ENCODE data around the gene LYSMD2.
"Not testable (repeated sequence)": the region's sequence is repeated elsewhere in the genome, so short reads cannot be mapped to it uniquely, and the experiment has no call there.

Gene LYSMD2, protein sequence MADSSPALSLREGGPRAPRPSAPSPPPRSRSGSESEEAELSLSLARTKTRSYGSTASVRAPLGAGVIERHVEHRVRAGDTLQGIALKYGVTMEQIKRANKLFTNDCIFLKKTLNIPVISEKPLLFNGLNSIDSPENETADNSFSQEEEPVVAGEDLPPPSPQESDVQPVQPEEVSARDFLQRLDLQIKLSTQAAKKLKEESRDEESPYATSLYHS

DNA sequence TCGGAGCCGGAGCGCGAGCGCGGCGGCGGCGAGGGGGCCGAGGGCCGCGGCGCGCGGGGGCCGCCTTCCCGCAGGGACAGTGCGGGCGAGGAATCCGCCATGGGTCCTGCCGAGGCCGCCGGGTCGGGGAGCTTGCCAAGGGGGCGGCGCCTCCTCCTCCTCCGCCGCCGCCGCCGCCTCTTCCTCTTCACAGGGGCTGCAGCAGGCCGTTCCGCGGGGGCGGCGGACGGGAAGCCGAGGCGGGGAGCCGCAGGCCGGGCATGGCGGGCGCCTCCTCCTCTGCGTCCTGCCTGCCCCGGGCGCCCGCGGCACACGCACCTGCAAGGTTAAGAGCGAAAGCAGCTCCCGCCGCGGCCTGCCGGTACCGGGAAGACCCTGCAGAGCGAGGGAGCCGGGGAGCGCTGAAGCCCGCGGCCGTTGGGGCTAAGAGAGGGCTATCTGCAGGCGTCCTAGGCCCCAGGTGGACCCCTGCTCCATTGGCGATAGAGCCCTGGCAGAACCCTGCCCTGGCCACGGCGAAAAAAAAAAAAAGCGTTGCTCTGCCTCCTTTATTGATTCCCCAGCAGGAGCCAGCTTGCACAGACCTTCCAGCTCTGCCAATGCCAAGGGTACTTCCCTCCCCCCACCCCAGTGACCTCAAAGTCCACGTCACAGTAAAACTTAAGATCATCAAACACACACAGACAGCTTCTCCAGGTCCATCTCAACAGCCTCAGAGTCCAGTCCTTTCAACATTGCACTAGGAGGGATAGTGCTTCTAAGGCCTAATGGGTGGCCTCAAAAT lies at the start of gene LYSMD2:
TSS of gene LYSMD2 (minus strand) at position 134 of the 784 bp plus-strand sequence. CDS start at position 101, 33 bp downstream.
- no peak for DNase-seq (ENCODE audit: low read depth)

DNA sequence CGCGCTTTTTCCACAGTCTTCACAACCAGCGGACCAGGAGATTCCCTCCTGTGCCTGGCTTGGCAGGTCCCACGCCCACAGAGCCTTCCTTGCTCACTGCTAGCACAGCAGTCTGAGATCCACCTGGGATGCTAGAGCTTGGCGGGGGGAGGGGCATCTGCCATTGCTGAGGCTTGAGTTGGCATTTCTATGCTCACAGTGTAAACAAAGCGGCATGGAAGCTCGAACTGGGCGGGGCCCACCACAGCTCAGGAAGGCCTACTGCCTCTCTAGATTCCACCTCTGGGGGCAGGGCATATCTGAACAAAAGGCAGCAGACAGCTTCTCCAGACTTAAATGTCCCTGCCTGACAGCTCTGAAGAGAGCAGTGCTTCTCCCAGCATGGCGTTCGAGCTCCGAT lies 49.7 kb upstream of the LYSMD2 start:
- DNase-seq (ENCODE audit: low read depth) = not testable (repeated sequence)

DNA sequence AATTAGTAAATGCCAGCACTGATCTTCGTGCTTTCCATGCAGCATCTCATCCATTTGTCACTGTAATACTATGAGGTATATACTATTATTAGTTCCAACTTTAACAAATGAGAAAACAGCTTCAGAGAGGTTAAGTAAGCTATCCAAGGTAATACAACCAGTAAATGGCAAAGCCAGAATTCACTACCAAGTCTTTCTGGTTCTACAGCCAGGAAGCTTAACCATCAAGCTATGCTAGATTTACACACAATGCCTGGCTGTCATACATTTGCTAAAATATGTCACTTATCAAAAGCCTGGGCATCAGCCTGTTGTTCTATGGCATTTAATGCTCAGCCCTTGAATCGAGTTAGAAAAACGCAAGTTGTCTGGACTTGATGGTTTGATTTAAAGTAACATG lies 46.5 kb upstream of the LYSMD2 start:
- no peak for DNase-seq (ENCODE audit: low read depth)

DNA sequence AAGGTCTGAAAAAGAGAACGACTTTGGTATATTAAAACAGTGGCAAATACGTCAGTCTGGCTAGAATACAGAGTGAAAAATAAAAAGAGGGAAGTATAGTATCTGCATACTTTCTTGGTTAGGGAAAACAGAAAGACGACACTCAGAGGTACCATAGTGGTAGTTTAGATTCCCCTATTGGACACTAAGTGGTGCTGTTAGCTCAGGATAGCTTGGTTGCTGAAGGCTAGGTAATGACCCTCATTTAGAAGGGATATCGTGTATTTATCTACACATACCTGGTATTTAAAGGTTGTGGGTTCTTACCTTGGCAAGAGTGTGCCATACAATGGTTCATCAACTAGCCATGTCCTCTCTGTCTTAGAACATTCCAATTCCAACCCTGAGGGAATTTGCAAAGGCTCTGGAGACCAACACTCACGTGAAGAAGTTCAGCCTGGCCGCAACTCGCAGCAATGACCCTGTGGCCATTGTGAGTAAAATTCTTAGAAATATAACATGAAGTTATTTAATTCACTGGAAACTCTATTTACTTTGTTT lies 45.0 kb upstream of the LYSMD2 start:
- no peak for DNase-seq (ENCODE audit: low read depth)

DNA sequence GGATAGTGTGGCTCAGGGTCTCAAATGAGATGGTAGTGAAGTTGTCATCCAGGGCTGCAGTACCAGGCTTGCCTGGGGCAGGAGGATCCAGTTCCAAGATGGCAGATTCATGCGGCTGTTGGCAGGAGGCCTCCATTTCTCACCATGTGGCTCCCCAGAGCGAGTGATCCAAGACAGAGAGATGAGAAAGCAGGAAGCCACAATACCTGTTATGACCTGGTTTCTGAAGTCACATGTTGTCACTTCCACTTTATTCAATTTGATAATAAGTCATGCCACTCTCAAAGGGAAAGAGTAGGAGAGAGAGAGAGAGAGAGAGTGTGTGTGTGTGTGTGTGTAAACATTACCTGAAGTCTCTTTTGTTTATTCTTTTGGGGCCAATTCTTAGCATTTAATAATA lies 44.1 kb upstream of the LYSMD2 start:
- no peak for DNase-seq (ENCODE audit: low read depth)

DNA sequence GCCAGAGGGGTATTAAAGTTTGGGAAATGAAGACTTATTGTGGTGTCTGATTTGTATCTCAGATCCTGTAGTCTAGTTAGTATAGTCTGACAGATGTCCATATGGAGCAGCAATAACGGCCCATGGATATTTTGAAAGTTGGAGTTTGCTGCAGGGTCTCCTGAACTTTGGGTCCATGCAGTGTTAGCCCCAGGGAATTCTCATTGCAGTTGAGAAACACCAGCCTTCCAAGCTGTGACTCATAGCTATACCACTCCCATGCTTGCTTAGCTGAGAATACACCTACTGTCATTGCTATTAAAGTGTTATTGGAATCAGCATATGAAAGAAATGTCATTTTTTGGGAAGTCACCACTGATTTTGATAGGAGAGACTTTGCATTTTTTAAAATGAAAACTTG lies 43.2 kb upstream of the LYSMD2 start:
- no peak for DNase-seq (ENCODE audit: low read depth)

DNA sequence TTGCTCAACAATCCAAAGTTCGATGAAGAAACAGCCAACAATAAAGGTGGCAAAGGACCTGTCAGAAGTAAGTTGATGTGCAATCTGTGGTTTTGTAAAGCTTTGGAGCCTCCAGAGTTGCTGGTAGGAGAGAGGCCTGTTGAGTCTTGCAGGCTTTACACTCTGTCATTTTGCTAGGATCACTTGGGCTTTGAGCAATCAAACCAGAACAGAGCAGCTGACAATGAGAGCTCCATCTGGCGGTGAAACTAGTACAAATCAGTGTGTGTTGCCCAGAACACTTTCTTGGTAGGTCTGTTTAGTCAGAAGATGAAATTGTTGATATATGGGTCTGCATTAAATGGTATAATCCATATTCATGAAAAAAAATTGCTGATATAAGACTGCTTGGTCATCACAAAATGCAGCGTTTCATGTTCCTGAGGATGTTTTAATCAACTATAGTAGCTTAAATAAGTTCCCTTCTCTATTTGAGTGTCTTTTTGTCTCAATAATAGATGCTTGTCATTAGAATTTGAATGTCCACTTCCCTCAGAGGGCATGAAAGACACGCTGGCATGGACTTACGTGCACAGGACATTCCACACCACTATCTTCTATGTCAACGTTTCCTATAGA lies 39.6 kb upstream of the LYSMD2 start:
- DNase-seq (ENCODE audit: low read depth) = peak; percentile 28

DNA sequence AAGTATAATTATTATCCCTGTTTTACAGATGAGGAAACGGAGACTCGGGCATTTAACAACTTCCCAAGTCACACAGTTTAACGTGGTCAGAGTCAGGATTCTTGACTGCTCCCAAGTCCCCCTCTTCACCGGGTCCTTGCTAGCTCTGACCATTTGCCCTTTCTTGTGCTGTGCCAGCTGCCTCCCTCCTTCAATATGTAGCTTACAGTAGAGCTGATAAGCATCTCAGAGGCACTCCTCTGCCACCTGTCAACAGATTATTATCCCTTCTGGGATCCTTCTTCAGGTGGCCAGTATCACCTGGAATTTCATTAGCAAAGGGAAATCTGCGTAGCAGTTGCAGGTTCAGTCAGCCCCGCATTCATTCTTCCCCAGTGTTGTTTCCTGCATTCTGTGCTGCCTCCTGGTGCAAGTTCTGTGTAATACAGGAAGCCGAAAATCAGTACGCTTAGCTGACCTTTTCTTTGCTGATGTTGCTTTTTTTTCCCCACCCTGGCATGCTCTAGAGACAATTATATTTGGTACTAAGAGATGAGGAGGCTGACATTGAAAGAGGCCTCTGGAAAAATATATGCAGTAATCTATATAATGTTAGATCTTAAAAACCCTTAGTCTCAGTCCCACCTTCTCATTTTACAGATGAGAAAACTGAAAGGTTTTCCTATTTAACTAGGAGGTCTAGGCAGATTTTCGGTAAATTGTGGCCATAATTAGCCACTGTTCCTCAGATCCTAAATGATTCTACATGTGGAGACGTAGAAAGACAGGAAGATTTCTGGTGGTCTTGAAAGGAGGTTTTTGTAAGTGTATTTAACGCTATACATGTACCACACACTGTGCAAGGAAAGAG lies 38.7 kb upstream of the LYSMD2 start:
- DNase-seq (ENCODE audit: low read depth) = no peak

DNA sequence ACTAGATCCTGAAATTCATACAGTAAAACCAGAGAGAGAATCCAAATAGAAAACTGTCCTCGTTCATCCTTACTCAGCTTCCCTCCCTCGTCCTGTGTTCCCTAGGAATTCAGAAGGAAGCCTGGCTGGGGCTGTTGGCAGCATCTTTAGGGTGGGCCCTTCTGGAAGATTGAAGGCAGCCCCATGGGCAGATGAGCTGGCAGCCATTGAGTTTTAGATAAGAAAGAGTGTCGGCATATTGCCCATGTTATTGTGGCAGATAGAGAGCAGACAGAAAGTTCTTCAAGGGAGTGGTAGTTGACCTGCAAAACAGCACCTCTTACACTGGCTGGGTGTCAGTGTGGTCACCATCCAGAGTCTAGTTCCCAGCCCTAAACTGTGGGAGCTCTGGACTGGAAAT lies 37.5 kb upstream of the LYSMD2 start:
- DNase-seq (ENCODE audit: low read depth) = no peak

DNA sequence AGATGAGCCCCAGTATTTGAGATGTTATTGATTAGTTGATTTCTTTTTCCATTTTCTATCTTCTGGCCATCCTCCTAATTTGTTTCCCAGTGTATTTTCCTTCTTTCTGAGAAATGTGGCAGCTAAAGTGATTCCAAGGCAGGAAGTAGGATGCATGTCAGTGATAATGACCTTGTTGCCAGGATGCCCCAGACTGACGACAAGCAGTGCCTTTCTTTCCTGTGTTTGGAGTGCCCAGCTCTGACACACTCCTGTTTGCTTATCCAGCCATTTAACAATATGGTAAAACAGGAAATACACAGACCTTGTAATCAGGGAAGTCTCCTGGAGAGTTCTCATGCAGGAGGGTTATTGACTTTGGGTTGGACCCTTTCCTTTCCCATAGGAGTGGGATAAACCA lies 34.3 kb upstream of the LYSMD2 start:
- DNase-seq (ENCODE audit: low read depth) = no peak

DNA sequence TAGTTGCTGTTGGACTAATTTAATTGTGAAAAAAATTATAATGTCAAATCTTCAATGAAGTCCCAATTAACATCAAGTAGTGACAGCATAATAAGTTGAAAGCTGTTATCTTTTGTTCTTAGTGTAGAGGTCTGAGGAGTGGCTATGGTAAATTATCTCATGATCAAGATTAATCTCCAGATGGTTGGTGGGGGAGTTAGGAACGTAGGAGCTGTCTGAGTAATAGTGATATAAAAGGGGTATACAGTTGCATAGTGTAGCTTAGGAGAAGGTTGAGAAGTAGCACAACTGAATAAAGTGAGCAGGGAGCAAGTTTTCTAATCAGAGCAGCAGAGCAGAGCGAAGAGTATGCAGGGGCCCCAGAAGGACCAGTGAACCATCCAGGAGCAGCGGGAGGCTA lies 33.4 kb upstream of the LYSMD2 start:
- DNase-seq (ENCODE audit: low read depth) = no peak

DNA sequence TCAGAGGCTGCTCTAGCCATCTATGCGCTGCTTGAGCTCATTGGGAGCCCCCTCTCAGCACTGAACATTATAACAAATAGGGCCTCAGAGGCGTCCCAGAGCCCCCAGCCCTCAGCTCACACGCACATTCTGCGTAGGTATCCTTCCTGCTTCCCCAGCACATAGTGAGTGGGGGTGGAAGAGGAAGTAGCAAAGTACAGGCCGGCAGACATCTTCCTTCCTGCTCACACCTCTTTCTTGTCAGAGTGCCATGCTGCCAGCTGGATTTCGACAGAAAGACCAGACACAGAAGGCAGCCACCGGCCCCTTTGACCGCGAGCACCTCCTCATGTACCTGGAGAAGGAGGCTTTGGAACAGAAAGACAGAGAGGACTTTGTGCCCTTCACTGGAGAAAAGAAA lies 30.6 kb upstream of the LYSMD2 start:
- no peak for DNase-seq (ENCODE audit: low read depth)

DNA sequence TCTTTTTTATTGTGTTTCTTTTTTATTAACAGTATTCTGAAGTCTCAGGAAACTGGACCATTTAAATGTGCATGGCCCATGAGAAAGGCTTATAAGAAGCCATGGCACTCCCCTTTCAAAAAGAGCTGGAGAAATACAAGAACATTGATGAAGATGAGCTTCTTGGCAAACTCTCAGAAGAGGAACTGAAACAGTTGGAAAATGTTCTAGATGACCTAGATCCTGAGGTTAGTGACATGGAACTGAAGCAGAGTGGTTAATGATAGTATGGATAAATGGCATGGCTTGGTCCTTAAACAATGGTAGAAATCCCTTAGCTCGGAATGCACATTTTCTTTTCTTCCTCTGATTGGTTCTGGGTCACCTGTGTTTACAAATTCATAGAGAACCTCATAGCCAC lies 28.9 kb upstream of the LYSMD2 start:
- DNase-seq (ENCODE audit: low read depth) = no peak

DNA sequence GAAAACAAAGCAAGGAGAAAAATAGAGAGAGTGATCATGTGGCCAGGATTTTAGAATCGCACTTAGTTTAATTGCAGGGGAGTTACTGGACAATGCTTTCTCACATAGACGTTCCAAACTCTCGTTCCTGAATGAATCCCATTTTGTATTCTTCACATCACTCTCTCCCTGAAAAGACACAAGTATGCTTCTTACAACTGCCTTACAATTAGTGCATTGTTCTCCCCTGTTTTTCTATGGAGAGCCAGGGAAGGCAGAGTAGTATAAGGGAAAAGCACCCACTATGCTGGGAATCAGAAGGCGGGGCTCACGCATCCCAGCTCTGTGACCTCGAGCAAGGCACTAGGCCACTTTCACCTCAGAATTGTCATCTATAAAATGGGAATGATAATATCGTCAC lies 28.3 kb upstream of the LYSMD2 start:
- DNase-seq (ENCODE audit: low read depth) = no peak

DNA sequence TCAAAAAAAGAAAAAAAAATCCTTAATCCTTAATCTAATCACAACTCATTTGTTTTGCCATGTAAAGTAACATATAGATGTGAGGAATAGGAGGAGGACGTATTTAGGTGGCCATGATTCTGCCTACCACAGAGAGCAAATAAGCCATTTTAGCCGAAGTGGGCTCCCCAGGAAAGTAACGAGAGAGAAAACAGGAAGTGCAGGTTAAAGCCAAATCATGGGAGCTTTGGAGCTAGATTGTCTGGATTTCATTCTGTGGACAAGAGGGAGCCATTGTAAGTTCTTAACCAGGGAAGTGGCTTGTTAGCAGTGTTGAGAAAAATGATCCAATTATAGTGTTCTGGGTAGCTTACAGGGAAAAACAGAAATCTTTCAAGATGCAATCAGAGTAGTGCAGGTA lies 23.4 kb upstream of the LYSMD2 start:
- no peak for DNase-seq (ENCODE audit: low read depth)

DNA sequence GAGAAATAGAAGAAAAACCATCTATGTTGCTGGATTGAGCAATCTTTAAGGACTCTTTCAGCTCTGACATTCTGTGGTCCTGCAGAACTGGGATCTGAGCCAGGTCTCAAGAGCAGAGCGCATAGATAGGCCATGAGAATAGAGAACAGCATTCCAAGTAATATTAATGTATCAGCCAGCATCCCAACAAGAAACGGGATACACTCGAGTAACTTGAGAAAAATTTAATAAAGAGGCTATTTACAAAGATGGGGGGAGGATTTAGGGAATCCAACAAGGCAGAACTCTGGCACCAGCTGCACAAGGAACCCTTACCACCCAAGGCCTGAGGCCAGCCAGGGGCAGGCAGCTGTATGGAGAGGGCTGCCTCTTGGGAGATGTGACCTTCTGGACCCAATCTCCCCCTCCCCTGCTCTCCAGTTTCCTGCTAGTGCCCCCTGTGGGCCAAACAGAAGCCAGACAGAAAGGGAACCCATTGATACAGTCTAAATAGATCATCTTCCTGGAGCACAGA lies 22.2 kb upstream of the LYSMD2 start:
- peak; percentile 82 for DNase-seq (ENCODE audit: low read depth)

DNA sequence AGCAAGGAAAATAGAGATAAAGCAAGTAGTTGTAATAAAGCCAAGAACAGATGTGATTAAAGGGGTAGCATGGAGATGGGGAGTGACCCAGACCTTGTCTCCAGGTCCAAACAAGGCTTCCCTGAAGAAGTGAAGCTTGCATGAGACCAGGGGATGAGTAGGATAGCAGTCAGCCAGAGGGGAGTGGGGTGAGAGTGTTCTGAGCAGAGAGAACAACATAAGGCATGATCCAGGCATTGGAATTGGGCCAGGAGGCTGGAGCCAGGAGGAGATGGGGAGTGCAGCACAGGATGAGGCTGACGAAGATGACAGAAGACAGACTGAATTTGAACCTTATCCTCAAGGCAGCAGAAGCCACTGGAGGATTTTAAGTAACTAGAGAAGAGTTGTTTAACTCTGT lies 21.2 kb upstream of the LYSMD2 start:
- peak; percentile 31 for DNase-seq (ENCODE audit: low read depth)

DNA sequence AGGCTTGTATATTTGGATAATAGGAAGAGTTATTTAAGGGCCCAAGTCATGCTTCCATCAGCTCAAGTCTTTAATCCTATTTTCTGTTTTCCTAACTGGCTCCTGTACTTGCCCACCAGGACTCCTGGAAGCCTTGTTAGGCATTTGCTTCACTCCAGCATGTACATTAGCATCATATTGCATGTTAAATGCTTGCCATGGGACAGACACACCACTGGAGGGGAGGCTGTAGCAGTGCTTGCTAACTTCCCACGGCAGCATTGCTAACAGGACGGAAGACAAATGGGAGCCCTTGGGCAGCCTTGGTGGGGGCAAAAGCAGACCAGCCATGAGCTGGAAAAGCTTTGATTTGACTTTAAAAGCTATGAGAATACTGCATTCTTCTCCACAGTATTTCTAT lies 20.0 kb upstream of the LYSMD2 start:
- DNase-seq (ENCODE audit: low read depth) = no peak

DNA sequence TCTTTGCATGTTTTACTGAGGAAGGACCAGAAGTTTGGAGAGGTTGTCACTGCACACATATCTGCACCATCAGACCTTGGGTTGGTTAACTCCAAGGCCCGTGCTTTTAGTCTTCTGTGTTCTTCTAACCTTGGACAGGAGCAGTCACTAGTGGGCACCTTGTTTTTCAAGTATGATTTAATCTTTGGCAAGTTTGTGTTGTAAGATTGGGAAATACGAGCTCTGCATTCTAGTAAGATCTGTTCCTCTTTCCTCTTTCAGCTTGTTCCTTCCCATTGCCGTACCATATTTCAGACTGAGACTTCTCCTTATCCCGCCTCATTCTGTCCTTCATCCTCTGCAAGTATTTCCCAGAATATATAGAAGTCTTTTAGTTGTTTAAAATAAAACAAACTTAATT lies 19.0 kb upstream of the LYSMD2 start:
- DNase-seq (ENCODE audit: low read depth) = no peak

DNA sequence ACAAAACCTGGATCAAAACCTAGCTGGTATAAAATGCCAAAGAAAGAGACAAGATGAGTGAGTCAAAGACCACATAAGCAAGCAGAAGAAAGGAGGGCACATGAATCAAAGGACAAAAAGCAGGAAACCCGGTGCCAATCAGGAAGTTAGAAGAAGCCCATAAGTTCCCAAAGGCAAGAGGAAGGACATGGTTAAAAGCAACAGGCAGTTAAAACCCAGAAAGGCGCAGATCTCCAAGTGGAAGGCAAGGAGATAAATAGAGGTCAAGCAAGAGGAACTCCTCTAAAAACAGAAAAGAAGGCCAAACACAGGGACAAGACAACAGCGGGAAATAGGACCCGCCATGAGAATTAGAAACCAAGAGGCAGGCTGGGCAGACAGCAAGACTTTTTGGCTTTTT lies 18.3 kb upstream of the LYSMD2 start:
- DNase-seq (ENCODE audit: low read depth) = no peak

DNA sequence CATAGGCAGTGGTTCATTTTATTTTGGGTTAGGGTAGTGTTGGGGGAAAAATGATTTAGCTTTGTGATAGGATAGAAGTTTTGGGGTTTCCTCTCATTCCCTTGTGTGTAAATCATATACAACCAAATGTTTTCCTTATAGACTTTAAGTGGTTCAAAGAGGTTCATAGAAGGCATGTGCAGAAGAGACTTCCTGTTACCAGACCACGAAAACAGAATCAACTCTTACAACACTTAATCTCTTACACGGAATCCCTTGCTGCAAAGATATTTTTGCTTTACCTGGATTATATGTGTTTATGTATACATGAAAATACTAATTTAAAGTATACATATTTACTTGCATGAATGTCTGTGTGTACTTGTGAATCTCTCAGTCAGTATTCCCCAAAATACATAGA lies 16.8 kb upstream of the LYSMD2 start:
- DNase-seq (ENCODE audit: low read depth) = no peak

DNA sequence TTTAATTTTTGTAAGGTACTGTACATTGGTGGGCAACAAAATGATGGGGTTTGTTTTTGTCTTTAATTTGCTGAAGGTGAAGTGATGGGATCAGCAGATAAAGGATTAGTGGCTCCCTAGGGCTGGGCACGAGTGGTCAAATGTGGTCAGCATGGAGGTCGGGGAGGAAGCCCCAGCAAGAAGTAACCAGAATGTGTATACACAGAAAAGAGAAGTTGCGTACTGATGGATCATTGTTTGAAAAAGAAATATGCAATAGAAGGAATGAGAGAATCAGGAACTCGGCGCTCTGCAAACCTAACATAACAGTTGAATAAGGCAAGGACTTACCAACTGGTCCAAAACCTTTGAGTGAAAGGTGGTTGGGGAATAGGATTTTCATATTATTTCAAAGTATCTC lies 15.4 kb upstream of the LYSMD2 start:
- no peak for DNase-seq (ENCODE audit: low read depth)

All from GM04503 (cell line).